Loucy (cell line): ENCODE data around the gene NKAIN2.

Experiments
- CTCF ChIP-seq: fragments of 200-600 bp; sonication (generic); conservative IDR thresholded peaks from 2 replicates; pipeline ENCODE4 v1.5.1; 2014; ENCODE audit warnings: mild to moderate bottlenecking, antibody characterized with exemption, low read length
- EZH2phosphoT487 ChIP-seq: fragments of 200-600 bp; IDR thresholded peaks from 2 replicates; pipeline ENCODE4 v1.6.1; 2018; ENCODE audit warnings: antibody characterized with exemption, mild to moderate bottlenecking, moderate library complexity, borderline replicate concordance

GRCh38 chr6:123812621-123813020 lies 9.0 kb downstream of the NKAIN2 start:
- TF ChIP-seq EZH2phosphoT487, result no peak
- TF ChIP-seq CTCF, result no peak
